Adipocyte (in vitro differentiated cells): ENCODE results near the gene LDB3.

Experiments
- DNase-seq: peaks from one replicate; pipeline ENCODE4 v3.0.0-alpha.2; 2015; ENCODE audit warnings: low read depth
- H3K27me3 ChIP-seq: replicated peaks from 2 replicates; pipeline ENCODE4 v1.7.0; 2013; ENCODE audit warnings: mild to moderate bottlenecking, low read length, moderate library complexity; ENCODE audit not compliant: control insufficient read depth, insufficient read depth
- H3K36me3 ChIP-seq: 2 replicates; pipeline ENCODE4 v1.7.0; 2013; ENCODE audit warnings: low read length, mild to moderate bottlenecking, moderate library complexity; ENCODE audit not compliant: control insufficient read depth, insufficient read depth, severe bottlenecking
- H3K4me1 ChIP-seq: 2 replicates; pipeline ENCODE4 v1.7.0; 2013; ENCODE audit warnings: mild to moderate bottlenecking, low read length, moderate library complexity; ENCODE audit not compliant: control insufficient read depth, insufficient read depth
- H3K4me3 ChIP-seq: 2 replicates; pipeline ENCODE4 v1.7.0; 2013; ENCODE audit warnings: mild to moderate bottlenecking, low read length, moderate library complexity
- H3K9ac ChIP-seq: 2 replicates; pipeline ENCODE4 v1.7.0; 2013; ENCODE audit warnings: mild to moderate bottlenecking, low read length, moderate library complexity
- H3K9me3 ChIP-seq: 2 replicates; pipeline ENCODE4 v1.7.0; 2013; ENCODE audit warnings: mild to moderate bottlenecking, low read length, moderate library complexity; ENCODE audit not compliant: control insufficient read depth

The LDB3 gene

DNA sequence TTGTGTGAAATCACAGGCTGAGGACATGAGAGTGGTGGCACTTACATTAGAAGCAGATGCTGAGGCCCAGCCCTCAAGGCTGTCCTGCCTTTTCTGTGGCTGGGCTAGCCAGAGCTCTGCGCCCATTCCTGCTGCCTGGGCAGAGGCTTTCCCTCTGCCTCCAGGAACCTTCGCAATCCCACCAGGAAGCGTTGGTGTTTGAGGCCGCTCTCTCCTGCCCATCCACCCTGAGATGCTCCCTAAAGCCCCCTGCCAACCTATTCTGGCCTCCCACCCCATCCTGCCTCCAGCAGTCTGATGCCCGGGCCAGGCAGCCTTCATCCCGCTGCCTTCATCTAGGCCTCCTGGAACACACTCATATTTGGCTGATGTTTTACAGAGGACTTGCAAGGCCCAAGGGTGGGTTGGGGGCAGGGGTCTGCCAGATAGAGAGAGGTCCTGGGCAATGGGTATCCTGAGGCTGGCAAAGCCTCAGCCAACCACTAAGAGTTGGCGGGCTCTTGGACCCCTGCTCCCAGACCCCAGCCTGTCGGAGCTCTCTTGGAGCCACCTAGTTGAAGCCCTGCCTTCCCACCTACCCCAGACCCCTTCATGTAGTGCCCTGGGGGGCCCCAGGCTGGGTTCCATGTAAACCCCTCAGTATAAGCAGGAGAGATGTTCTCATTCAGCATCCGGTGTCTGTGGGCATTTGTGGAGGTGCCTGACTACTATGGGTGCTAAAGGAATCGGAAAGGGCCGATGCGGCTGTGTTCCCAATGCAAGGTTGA is 32.7 kb downstream of the LDB3 start:
- no peak for DNase-seq
- Histone ChIP-seq H3K4me1 (no peaks in the 10 kb centered on the region), H3K9me3 (no peaks in the 10 kb centered on the region), H3K36me3 (no peaks in the 10 kb centered on the region), H3K4me3 (no peak overlapping the region), H3K9ac (no peak overlapping the region), H3K27me3 (peaks cover 7% of the 10 kb centered on the region)

DNA sequence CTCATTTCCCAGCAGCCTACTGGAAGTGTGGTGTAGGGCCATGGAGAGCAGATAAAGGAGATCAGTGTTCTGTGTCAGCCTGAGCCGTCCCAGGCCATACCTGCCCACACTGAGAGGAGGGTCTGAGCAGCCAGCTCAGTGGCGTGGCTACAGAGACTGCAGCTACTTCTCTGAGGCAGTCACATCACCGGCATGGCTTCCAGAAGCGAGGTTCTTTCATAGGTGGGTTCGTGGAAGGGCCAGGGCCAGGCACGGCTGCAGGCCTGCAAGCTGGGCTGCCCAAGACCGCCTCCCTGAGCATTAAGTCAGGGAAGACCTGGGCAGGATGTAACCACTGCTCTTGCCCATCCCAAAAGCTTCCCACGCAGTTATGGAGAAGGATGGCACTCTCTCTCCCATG is 34.9 kb downstream of the LDB3 start:
- H3K9me3 ChIP-seq = no peaks in the 10 kb centered on the region
- H3K36me3 ChIP-seq = no peaks in the 10 kb centered on the region
- H3K27me3 ChIP-seq = peaks cover 7% of the 10 kb centered on the region
- H3K9ac ChIP-seq = no peak overlapping the region
- no peaks in the 10 kb centered on the region for H3K4me1 ChIP-seq
- DNase-seq = no peak
- no peak overlapping the region for H3K4me3 ChIP-seq

DNA sequence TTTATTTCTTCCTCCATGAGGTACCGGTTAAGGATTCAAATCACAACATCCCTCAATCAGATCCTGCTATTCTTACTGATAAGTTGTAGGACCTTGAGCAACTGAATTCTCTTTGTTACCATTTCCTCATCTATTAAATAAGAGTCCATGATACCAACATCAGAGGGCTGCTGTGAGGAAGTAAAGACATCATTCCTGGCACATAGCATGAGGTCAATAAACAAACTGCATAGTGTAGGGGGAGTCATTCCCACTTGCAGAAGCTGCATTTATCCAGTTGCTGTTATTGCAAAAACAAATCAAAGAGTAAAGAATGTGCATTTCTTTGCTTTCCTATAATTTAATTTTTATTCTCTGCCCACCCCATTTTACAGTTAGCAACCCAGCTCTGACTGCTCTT is 36.8 kb downstream of the LDB3 start:
- no peaks in the 10 kb centered on the region for H3K9me3 ChIP-seq

DNA sequence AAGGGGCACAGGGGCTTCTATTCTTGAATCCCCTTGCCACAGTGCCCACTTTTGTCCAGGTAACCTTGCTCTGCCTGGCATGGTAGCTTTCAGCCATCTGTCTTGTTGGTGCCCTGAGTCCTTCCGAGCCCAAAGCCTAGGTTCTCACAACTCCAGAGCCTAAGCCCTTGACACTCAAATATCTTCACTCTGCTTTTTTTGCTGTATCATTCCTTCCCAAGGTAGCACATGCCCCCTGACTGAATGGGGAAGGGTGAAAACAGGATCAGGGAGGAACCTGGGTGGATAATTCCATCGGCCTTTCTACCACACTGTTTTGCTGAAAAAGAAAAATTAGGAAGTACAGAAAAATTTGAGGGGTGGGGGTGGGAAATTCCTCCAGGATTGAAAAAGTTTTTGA is 37.6 kb downstream of the LDB3 start:
- no peak for DNase-seq
- Histone ChIP-seq H3K4me3 (no peak overlapping the region), H3K9me3 (no peaks in the 10 kb centered on the region), H3K36me3 (no peaks in the 10 kb centered on the region), H3K9ac (no peak overlapping the region), H3K27me3 (no peaks in the 10 kb centered on the region), H3K4me1 (peaks cover 6% of the 10 kb centered on the region)

More for the DNA sequence above, 36.8 kb downstream of the LDB3 start:
- Histone ChIP-seq H3K36me3 (no peaks in the 10 kb centered on the region), H3K27me3 (peaks cover 1% of the 10 kb centered on the region), H3K4me1 (no peaks in the 10 kb centered on the region), H3K4me3 (no peak overlapping the region), H3K9ac (no peak overlapping the region)
- no peak for DNase-seq

DNA sequence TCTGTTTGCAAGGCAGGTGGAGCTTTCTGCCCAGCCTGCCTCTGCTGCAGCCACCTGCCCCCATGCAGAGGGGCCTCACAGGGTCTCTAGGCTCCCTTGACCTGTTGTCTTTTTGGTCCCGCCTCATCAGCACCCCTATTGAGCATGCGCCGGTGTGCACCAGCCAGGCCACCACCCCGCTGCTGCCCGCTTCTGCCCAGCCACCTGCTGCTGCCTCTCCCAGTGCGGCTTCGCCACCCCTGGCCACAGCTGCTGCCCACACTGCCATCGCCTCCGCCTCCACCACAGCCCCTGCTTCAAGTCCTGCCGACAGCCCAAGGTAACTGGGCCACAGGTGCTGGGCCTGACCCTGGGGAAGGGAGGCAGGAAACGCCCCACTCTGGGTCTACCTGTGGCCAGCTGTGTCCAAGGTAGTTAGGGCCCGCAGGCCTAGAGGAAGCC is 38.1 kb downstream of the LDB3 start:
- Histone ChIP-seq H3K36me3 (no peaks in the 10 kb centered on the region), H3K27me3 (no peaks in the 10 kb centered on the region), H3K4me1 (peaks cover 6% of the 10 kb centered on the region), H3K9me3 (no peaks in the 10 kb centered on the region), H3K4me3 (no peak overlapping the region), H3K9ac (no peak overlapping the region)
- DNase-seq = no peak

DNA sequence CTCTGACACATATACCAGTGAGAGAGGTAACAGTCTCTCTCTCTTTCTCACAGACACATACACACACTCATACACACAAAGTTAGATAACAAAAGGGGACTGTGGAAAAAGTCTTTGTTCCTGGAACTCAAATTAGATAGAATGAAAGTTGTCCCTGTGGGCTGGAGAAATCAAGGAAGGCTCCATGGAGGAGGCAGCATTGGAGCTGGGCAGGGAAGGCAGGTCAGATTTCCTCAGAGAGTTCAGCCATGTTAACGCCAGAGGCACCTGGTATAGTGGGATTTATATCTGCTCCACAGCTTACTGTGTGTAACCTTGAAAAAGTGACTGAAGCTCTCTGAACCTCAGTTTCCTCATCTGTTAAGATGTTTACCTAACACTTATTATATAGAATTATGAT is 38.7 kb downstream of the LDB3 start:
- Histone ChIP-seq H3K4me3 (no peak overlapping the region), H3K27me3 (no peaks in the 10 kb centered on the region), H3K9me3 (no peaks in the 10 kb centered on the region), H3K36me3 (no peaks in the 10 kb centered on the region), H3K4me1 (peaks cover 7% of the 10 kb centered on the region), H3K9ac (no peak overlapping the region)
- no peak for DNase-seq

DNA sequence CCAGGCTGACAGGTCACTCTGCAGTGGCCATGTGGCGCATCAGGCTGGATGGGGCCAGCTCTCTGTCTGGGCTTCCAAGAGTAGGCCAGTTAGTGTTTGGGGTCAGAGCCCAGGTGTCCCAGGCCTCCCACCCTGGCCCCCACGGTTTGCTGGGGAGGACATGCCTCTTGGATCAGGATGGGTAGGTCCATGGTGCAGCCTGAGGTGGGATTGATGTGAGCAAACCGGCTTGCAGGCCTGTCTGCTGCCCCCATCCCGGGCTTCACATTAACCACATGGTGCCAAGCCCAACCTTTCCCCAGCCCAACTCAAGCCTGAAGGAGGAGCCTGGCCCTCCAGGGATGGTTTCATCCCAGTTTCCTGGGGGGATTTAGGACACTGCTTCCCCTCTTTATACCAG is 39.2 kb downstream of the LDB3 start:
- no peak overlapping the region for H3K9ac ChIP-seq
- no peak overlapping the region for H3K4me3 ChIP-seq
- H3K27me3 ChIP-seq = no peaks in the 10 kb centered on the region
- H3K4me1 ChIP-seq = peaks cover 12% of the 10 kb centered on the region
- H3K9me3 ChIP-seq = no peaks in the 10 kb centered on the region
- DNase-seq = no peak
- H3K36me3 ChIP-seq = no peaks in the 10 kb centered on the region

DNA sequence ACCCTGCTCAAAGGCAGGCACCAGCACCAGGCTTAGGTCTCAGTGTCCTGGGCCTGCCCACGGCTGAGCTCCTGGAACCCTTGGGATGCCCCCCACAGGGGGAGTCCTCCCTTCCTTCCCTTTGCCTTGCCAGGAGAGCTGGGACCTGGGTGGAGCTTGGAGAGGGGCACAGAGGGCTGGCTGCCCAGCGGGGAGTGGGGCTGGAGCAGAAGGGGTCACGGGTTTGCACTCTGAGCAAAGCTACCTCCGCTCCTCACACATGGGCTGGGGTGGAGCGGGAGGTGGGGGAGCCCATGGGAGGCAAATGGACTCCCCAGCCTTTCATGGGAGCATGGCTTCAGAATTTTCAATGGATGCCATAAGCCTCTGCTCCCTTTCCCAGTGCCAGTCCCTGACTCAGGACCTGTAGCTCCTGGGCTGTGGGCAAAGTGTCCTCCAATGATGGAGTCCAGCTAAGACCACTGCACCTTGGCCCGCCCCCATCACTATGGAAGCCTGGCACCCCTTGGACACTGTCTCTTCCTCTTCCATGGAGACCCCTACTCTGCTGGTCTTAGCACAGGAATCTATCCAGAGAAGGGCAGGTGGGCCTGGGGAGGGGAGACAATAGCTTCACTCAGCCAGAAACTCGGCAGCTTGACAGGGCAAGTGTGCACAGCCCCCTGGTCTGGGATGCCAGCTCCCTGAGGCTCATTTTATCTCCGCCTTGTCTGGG is 39.9 kb downstream of the LDB3 start:
- H3K27me3 ChIP-seq = no peaks in the 10 kb centered on the region
- no peaks in the 10 kb centered on the region for H3K36me3 ChIP-seq
- H3K4me1 ChIP-seq = peaks cover 12% of the 10 kb centered on the region
- H3K9me3 ChIP-seq = no peaks in the 10 kb centered on the region
- no peak overlapping the region for H3K4me3 ChIP-seq
- no peak for DNase-seq
- H3K9ac ChIP-seq = no peak overlapping the region

DNA sequence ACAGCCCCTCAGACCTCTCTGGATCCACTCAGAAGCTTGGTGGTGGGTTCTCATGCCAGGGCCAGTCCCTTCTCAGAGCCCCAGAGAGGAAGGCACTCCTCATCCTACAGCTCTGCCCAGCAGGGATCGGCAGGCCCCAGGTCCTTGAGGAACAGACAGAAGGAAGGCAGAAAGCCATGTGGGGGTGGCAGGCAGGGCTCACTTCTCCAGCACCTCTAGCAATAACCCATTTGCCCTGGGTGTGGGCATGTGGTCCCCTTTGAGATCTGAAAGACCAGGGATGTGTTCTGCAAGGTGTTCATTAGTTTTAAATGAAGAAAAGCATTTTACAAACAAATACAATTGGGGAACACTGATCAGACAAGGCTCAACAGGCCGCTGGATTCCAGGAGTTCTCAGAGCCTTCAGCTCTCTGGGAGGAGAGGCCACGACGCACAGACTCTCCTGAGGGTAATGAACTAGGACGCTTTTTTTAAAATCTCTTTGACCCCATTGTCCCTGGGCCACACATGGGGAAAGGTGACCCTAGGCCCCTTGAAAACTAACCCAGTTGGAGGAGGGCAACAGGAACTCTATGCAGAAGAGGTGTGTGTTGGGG is 40.6 kb downstream of the LDB3 start:
- Histone ChIP-seq H3K27me3 (no peaks in the 10 kb centered on the region), H3K4me1 (peaks cover 12% of the 10 kb centered on the region), H3K9ac (no peak overlapping the region), H3K36me3 (no peaks in the 10 kb centered on the region), H3K4me3 (no peak overlapping the region), H3K9me3 (no peaks in the 10 kb centered on the region)
- no peak for DNase-seq

DNA sequence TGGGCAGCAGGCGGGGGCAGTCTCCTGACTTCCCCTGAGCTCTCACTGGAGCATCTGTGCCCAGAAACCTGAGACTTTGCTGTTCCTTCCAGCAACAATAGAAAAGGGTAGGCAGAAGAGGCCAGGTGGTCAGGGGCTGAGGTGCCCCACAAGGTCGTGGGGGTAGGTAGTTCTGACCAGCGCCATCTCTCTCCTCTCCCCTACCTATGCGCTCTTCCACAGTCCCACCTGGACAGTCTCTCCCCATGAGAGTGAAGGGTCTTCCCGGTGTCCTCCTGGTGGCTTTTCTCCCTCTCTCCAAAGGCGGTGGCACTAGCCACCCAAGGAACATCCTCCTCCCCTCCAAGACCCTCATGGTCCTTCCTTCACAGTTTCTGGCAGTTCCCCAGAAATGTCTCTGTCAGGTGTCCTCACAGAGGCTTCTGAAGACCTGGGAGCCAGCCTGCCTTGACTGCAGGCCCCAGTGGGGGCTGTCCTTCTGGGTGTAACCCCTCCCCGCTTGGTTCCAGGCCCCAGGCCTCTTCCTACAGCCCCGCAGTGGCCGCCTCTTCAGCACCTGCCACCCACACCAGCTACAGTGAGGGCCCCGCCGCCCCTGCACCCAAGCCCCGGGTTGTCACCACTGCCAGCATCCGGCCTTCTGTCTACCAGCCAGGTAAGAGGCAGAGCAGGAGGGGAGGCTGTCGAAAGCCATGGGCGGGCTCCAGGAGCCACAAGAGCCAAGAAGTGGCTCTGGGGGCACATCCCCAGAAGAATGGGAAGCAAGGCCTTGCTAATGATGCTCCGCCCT is 41.3 kb downstream of the LDB3 start:
- no peak for DNase-seq
- no peak overlapping the region for H3K9ac ChIP-seq
- no peaks in the 10 kb centered on the region for H3K36me3 ChIP-seq
- H3K27me3 ChIP-seq = no peaks in the 10 kb centered on the region
- peaks cover 12% of the 10 kb centered on the region for H3K4me1 ChIP-seq
- H3K4me3 ChIP-seq = no peak overlapping the region
- no peaks in the 10 kb centered on the region for H3K9me3 ChIP-seq

DNA sequence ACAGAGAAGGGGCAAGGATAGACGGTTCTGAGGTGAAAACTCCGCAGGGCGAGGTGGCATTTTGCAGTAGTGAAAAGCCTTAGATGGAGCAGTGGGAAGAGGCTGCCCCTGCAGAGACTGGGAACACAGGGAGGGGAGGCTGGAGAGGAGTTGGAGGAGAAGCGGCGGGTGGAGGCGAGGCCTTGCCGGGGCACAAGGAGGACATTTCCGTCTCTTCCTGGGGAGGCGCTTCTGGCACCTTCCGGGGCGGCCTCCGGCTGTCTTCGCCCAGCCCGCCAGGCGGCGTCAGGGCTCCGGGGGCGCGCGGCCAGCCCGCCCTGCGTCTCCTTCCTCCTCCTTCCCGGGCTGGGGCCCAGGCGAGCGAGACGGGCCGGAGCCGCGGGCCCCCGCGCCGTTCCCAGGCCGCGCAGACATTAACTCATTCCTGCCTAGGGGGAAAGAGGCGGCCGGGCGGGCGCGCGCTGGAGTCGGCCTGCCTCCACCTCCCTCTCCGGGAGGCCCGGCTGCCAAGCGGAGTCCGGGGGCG is 42.7 kb downstream of the LDB3 start:
- H3K4me3 ChIP-seq = peak overlapping the region; percentile 88
- peaks cover 12% of the 10 kb centered on the region for H3K4me1 ChIP-seq
- no peaks in the 10 kb centered on the region for H3K9me3 ChIP-seq
- peak; percentile 98 for DNase-seq
- no peaks in the 10 kb centered on the region for H3K27me3 ChIP-seq
- H3K9ac ChIP-seq = peak overlapping the region; percentile 89
- H3K36me3 ChIP-seq = no peaks in the 10 kb centered on the region
